HCT116 (cell line): ENCODE results near the gene SPARC. TPM values are rescaled to one million over a fixed set of nuclear protein-coding genes. Genes with fewer than 3 reads are reported as not detected.

Source experiments
- ATAC-seq: fragments of 200-7000 bp; cut with Tn5 transposase; 2 replicates; pipeline ENCODE4 v1.9.1; 2020; ENCODE audit warnings: mild to moderate bottlenecking, moderate library complexity
- BruUV-seq: library from RNA; stranded (reverse); fragments of 400-500 nt; replicated peaks from 2 replicates; lab custom pipeline; 2021; lab: Mats Ljungman, UMichigan
- CTCF ChIA-PET: fragments of 300-600 bp; sonication (Branson Sonifier 250); formaldehyde crosslinking; loops from one replicate; lab custom pipeline; 2021; ENCODE audit warnings: antibody characterized with exemption; lab: Charles Lee
- POLR2A ChIA-PET: fragments of 300-600, 350-600 bp; sonication (Branson Sonifier 250); formaldehyde crosslinking; loops from one replicate; lab custom pipeline; 2021; ENCODE audit warnings: antibody characterized with exemption; lab: Charles Lee
- RAD21 ChIA-PET, 2 experiments: fragments of 300-600 bp; sonication (Branson Sonifier 250); formaldehyde crosslinking; loops; one replicate each; lab custom pipeline; 2023; ENCODE audit warnings: low total read pairs in 2 of 2; ENCODE audit not compliant: uncharacterized antibody in 2 of 2, unreplicated experiment in 2 of 2, low non-redundant PET in 1 of 2; lab: Charles Lee
- DNase-seq: peaks from one replicate; pipeline ENCODE4 v3.0.0-alpha.2; 2010; ENCODE audit warnings: low read depth, low spot score
- H2AFZ ChIP-seq: fragments of 200-600 bp; shearing (Covaris generic), sonication (generic); 2 replicates; pipeline ENCODE4 v1.6.1; 2017; ENCODE audit warnings: low read depth, mixed run types, mixed read lengths, antibody characterized with exemption, low read length; ENCODE audit not compliant: poor library complexity, severe bottlenecking
- H3K27ac ChIP-seq: 2 replicates; pipeline ENCODE4 v1.5.1; 2012; ENCODE audit warnings: low read depth, low read length
- H3K27me3 ChIP-seq: fragments of 200-600 bp; sonication (generic); 2 replicates; pipeline ENCODE4 v1.6.1; 2016; ENCODE audit warnings: mixed run types, low read length, mixed read lengths; ENCODE audit not compliant: insufficient read depth
- H3K36me3 ChIP-seq, 2 experiments: fragments of 200-500 bp in 1 of 2; fragments of 200-600 bp in 1 of 2; sonication (Bioruptor generic) in 1 of 2; sonication (generic) in 1 of 2; 2 replicates each; pipeline versions ENCODE4 v1.5.1 to v1.6.1; 2014 to 2016; ENCODE audit warnings: low read length in 2 of 2, inconsistent platforms in 1 of 2, mixed read lengths in 1 of 2, mixed run types in 1 of 2; ENCODE audit not compliant: insufficient read depth in 2 of 2, control insufficient read depth in 1 of 2
- H3K4me1 ChIP-seq, 2 experiments: fragments of 200-600 bp in 1 of 2; sonication (generic) in 1 of 2; 2 replicates each; pipeline versions ENCODE4 v1.5.1 to v1.6.1; 2012 to 2017; ENCODE audit warnings: low read length in 2 of 2, inconsistent platforms in 1 of 2, mild to moderate bottlenecking in 1 of 2, mixed read lengths in 1 of 2, mixed run types in 1 of 2, moderate library complexity in 1 of 2; ENCODE audit not compliant: insufficient read depth in 2 of 2, control insufficient read depth in 1 of 2
- H3K4me2 ChIP-seq: fragments of 200-600 bp; sonication (generic); 2 replicates; pipeline ENCODE4 v1.6.1; 2017; ENCODE audit warnings: mixed run types, low read length, mixed read lengths
- H3K4me3 ChIP-seq, 2 experiments: fragments of 200-600 bp in 1 of 2; sonication (generic) in 1 of 2; replicated peaks in 1 of 2; 2 replicates each; pipeline ENCODE4 v1.5.1; 2011 to 2016; ENCODE audit warnings: low read length in 2 of 2, control low read depth in 1 of 2, low read depth in 1 of 2, mild to moderate bottlenecking in 1 of 2, mixed read lengths in 1 of 2, mixed run types in 1 of 2
- H3K79me2 ChIP-seq: fragments of 200-600 bp; sonication (generic); 2 replicates; pipeline ENCODE4 v1.6.1; 2017; ENCODE audit warnings: mild to moderate bottlenecking, mixed run types, low read length, moderate library complexity, mixed read lengths; ENCODE audit not compliant: insufficient read depth
- H3K9ac ChIP-seq: fragments of 200-600 bp; sonication (generic); 2 replicates; pipeline ENCODE4 v1.6.1; 2016; ENCODE audit warnings: low read length, mixed read lengths
- H3K9me2 ChIP-seq: fragments of 200-600 bp; sonication (generic), shearing (Covaris generic); 2 replicates; pipeline ENCODE4 v1.6.1; 2017; ENCODE audit warnings: mixed run types, mild to moderate bottlenecking, moderate library complexity; ENCODE audit not compliant: insufficient read depth
- H3K9me3 ChIP-seq, 2 experiments: fragments of 200-500 bp in 1 of 2; fragments of 200-600 bp in 1 of 2; sonication (Bioruptor generic) in 1 of 2; sonication (generic) in 1 of 2; 2 replicates each; pipeline ENCODE4 v1.6.1; 2014 to 2017; ENCODE audit warnings: low read length in 2 of 2, mixed read lengths in 2 of 2, inconsistent platforms in 1 of 2, low read depth in 1 of 2, mild to moderate bottlenecking in 1 of 2, mixed run types in 1 of 2, moderate library complexity in 1 of 2; ENCODE audit not compliant: control insufficient read depth in 1 of 2, insufficient read depth in 1 of 2
- H4K20me1 ChIP-seq: fragments of 200-600 bp; sonication (generic), shearing (Covaris generic); 2 replicates; pipeline ENCODE4 v1.6.1; 2017; ENCODE audit warnings: mixed run types, mild to moderate bottlenecking, moderate library complexity; ENCODE audit not compliant: insufficient read depth
- ATF3 ChIP-seq: IDR thresholded peaks from 2 replicates; pipeline ENCODE4 v1.6.1; 2012
- CEBPB ChIP-seq: IDR thresholded peaks from 2 replicates; pipeline ENCODE4 v1.6.1; 2012; ENCODE audit warnings: low read depth
- CTCF ChIP-seq, 3 experiments: fragments of 200-600 bp in 1 of 3; sonication (generic) in 1 of 3; IDR thresholded peaks in 2 of 3; conservative IDR thresholded peaks in 1 of 3; 2 replicates each; pipeline ENCODE4 v1.5.1; 2012 to 2017; ENCODE audit warnings: low read depth in 2 of 3, low read length in 2 of 3, antibody characterized with exemption in 1 of 3, borderline replicate concordance in 1 of 3, control low read depth in 1 of 3, mild to moderate bottlenecking in 1 of 3, mixed read lengths in 1 of 3, mixed run types in 1 of 3, moderate library complexity in 1 of 3; ENCODE audit not compliant: insufficient read depth in 1 of 3
- EZH2phosphoT487 ChIP-seq: fragments of 200-600 bp; IDR thresholded peaks from 2 replicates; pipeline ENCODE4 v1.6.1; 2018; ENCODE audit warnings: antibody characterized with exemption, borderline replicate concordance
- FOSL1 ChIP-seq: IDR thresholded peaks from 2 replicates; pipeline ENCODE4 v1.6.1; 2012; ENCODE audit warnings: low read depth
- POLR2A ChIP-seq: IDR thresholded peaks from 2 replicates; pipeline ENCODE4 v1.7.0; 2011; ENCODE audit warnings: borderline replicate concordance; ENCODE audit not compliant: insufficient read depth, insufficient read length; ENCODE audit errors: extremely low read depth
- POLR2AphosphoS5 ChIP-seq: IDR thresholded peaks from 2 replicates; pipeline ENCODE4 v1.6.1; 2011; ENCODE audit warnings: mild to moderate bottlenecking, low read depth, low read length, moderate library complexity
- REST ChIP-seq: IDR thresholded peaks from 2 replicates; pipeline ENCODE4 v1.6.1; 2012; ENCODE audit warnings: low read depth
- SIN3A ChIP-seq: IDR thresholded peaks from 2 replicates; pipeline ENCODE4 v1.6.1; 2012; ENCODE audit warnings: low read depth
- SP1 ChIP-seq: IDR thresholded peaks from 2 replicates; pipeline ENCODE4 v1.6.1; 2012; ENCODE audit warnings: low read depth
- TCF7L2 ChIP-seq: IDR thresholded peaks from 2 replicates; pipeline ENCODE4 v1.7.0; 2011; ENCODE audit warnings: borderline replicate concordance, inconsistent platforms; ENCODE audit not compliant: insufficient read depth, insufficient read length; ENCODE audit errors: extremely low read depth
- YY1 ChIP-seq: IDR thresholded peaks from 2 replicates; pipeline ENCODE4 v1.6.1; 2011; ENCODE audit warnings: low read length, low read depth, moderate library complexity, mild to moderate bottlenecking; ENCODE audit not compliant: insufficient replicate concordance; ENCODE audit errors: extremely low read depth
- ZNF274 ChIP-seq: fragments of 200-500 bp; sonication (Bioruptor generic); IDR thresholded peaks from 2 replicates; pipeline ENCODE4 v1.6.1; 2014; ENCODE audit warnings: mild to moderate bottlenecking, low read depth, low read length, inconsistent platforms
- intact Hi-C: fragments of 100-400 bp; cut with micrococcal nuclease; formaldehyde crosslinking; loops from 2 replicates; pipeline ENCODE4 v1.10.0; 2022
- total RNA-seq: library from RNA; stranded (reverse); gene quantifications from one replicate; pipeline ENCODE4 v1.2.1, GENCODE V29; 2021; ENCODE audit not compliant: unreplicated experiment

SPARC gene
- total RNA-seq, 1 experiment from 2014 or later, result 3.0 TPM

GRCh38 chr5:151660616-151661495, 25.9 kb downstream of the SPARC start:
- DNase-seq, result no peak
- Histone ChIP-seq H3K4me1 (peaks cover 5 to 33% of the 10 kb centered on the region in 2 experiments; a peak in 3 of 4 replicates), H3K9me2 (no peaks in the 10 kb centered on the region), H3K79me2 (no peaks in the 10 kb centered on the region), H4K20me1 (no peaks in the 10 kb centered on the region), H3K4me2 (no peak overlapping the region), H3K4me3 (no peak overlapping the region), H3K27me3 (no peaks in the 10 kb centered on the region), H3K27ac (no peak overlapping the region), H3K9ac (no peak overlapping the region), H2AFZ (no peak overlapping the region), H3K36me3 (no peaks in the 10 kb centered on the region), H3K9me3 (no peaks in the 10 kb centered on the region)
- intact Hi-C loops, result no loop called here
- no peak for ATAC-seq
- BruUV-seq, result no TSS peak
- ChIA-PET RAD21 (no interaction called here), POLR2A (interaction anchor here (1.2 kb wide), 1 partner anchor 110 kb away, joined by 4 read pairs; the partner anchor contains the start of gene G3BP1), CTCF (interaction anchor here (0.7 to 2.7 kb wide), 5 partner anchors 9 to 83 kb away, joined by 3 to 21 read pairs (median 3); no protein-coding TSS in a partner anchor)
- no peak for TF ChIP-seq SIN3A
- no peak for TF ChIP-seq POLR2AphosphoS5
- TF ChIP-seq ATF3, result no peak
- no peak for TF ChIP-seq TCF7L2
- no peak for TF ChIP-seq SP1
- TF ChIP-seq FOSL1, result no peak
- no peak for TF ChIP-seq YY1
- TF ChIP-seq CTCF (IDR thresholded peaks at IDR 0.05 in 2 of 3, conservative IDR thresholded peaks at IDR 0.05 in 1 of 3; ENCODE audit: borderline replicate concordance in 1 of 3, insufficient read depth in 1 of 3, low read depth in 2 of 3, low read length in 2 of 3), result no peak
- no peak for TF ChIP-seq CEBPB
- no peak for TF ChIP-seq EZH2phosphoT487
- TF ChIP-seq ZNF274, result no peak
- TF ChIP-seq POLR2A, result no peak
- no peak for TF ChIP-seq REST
